GM19043 (cell line): ENCODE data around the gene NMUR1.
"Not testable (repeated sequence)": the region's sequence is repeated elsewhere in the genome, so short reads cannot be mapped to it uniquely, and the experiment has no call there.

Source experiments
- ATAC-seq: cut with Tn5 transposase; IDR thresholded peaks from one replicate; pipeline ENCODE4 v1.9.1; 2021; ENCODE audit warnings: low read depth; ENCODE audit not compliant: unreplicated experiment

The NMUR1 gene

GRCh38 chr2:231530099-231531011, at the start of gene NMUR1:
Gene NMUR1, minus strand, starts transcription at chr2:231530445. Its CDS starts 84 bp downstream, at chr2:231530361.
- ATAC-seq = peak; percentile 68

DNA sequence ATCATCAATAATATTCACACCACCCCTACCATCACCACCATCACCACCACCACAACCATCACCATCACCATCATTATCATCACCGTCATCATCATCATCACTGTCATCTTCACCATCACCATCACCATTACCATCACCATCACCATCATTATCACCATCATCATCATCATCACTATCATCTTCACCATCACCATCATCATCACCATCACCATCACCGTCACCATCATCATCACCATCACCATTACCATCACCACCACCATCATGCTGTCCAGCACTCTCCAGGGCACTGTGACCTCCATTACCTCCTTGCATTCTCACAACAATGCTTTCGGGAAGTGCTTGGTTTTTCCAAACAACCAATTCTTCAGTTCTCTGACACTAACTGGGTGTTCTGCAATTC, 49.3 kb upstream of the NMUR1 start:
- no peak for ATAC-seq

DNA sequence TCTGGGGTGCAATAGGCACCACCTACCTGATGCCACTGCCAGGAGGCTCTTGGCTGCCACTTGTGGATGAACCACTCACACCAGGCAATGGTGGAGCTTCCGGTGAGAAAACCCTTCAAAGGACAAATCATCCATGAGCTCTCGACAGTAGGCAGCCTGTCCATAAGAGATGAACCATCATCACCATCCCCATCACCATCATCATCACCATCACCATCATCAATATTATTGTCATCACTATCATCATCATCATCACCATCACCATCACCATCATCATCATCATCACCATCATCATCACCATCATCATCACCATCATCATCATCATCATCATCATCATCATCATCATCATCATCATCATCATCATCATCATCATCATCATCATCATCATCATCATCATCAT, 48.4 kb upstream of the NMUR1 start:
- ATAC-seq = not testable (repeated sequence)

GRCh38 chr2:231576465-231576864, 46.2 kb upstream of the NMUR1 start:
- ATAC-seq = no peak

DNA sequence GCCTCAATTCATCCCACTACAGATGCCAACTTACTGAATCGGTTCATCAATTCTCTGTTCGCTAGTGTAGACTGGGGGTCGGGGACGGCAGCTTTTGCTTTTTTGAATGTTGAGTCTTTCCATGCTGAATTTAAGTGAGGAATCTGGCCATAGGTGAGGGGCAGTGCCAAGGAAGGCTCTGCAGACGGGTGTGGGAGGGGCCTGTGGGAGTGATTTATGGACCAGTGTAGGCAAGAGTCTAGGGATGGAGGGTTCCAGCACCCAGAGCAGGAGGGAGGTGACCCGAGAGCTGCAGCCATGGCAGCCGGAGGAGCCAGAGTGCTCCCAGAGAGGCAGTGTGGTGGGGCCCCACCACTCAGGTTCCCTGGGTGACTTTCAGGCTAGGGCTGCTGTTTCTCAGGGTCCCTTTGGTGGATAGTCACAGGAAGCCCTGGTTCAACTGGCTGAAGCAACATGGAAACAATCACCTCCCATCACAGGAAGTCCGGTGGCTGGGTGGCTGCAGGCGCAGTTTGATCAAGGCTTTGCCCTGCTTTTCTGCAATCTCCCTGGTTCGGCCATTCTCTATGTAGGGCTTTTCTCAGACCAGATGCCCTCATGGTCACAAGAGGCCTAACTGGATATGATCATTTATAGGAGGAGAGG, 45.5 kb upstream of the NMUR1 start:
- no peak for ATAC-seq

DNA sequence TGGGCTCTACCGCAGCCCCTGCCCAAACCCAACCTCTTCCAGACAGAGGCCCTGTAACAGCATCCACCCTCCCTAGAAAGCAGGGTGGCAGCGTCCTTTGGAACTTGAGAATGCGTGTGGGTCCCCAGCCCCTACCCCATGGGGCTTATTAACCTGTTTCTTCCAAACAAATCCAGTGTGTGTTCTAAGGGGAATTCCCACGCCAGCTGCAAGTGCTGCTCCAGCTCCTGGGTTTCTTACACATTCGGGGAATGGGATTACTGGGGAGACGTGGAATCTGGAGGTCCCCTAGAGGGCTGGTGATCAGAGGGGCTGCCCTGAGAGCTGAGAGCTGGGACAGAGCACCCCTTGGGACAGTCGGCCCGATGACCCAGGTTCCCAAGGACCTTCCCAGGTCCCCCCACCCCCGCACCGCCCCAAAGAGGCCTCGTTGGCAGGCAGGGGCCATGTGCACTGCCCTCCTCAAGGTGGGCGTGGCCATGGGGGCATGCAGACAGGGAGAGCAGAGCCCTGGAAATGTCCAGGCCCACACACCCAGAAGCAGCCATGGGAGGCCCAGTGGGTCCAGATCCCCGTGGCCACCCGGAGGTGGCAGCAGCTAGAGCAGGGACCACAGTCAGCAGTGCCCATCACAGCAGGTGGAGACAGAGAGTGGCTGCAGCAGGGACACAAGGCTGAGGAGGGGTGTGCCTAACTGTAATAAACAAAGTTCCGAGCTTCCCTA, 43.6 kb upstream of the NMUR1 start:
- ATAC-seq = no peak

DNA sequence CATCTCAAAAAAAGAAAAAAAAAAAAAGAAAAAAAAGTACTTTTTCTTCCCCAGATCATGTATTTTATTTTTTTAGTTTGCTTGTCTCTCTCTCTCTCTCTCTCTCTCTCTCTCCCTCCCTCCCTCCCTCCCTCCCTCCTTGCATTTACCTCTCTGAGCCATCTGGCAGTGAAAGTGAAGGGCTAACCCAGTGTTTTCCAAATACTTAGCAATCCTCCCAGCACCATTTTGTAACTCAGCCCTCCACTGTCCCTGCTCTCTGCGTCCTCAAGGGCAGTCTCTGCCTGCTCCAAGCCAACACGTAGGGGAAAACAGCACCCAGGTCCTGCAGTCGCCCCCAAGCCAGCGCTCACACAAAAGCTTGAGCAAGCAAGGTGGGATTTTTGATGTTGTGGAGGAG, 42.9 kb upstream of the NMUR1 start:
- no peak for ATAC-seq

- ATAC-seq = no peak
Measured at GRCh38 chr2:231571661-231572191, 41.5 kb upstream of the NMUR1 start.

DNA sequence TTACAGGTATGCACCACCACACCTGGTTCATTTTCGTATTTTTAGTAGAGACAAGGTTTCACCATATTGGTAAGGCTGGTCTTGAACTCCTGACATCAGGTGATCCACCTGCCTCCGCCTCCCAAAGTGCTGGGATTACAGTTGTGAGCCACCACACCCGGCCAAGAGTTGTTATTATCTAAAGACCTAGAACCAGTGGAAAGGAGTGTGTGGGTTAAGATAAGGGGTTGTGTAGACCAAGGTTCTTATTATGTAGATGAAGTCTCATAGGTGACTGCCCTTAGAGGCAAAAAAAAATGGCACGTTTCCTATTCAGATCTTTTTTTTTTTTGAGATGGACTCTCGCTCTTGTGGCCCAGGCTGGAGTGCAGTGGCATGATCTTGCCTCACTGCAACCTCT, 40.7 kb upstream of the NMUR1 start:
- ATAC-seq = not testable (repeated sequence)

DNA sequence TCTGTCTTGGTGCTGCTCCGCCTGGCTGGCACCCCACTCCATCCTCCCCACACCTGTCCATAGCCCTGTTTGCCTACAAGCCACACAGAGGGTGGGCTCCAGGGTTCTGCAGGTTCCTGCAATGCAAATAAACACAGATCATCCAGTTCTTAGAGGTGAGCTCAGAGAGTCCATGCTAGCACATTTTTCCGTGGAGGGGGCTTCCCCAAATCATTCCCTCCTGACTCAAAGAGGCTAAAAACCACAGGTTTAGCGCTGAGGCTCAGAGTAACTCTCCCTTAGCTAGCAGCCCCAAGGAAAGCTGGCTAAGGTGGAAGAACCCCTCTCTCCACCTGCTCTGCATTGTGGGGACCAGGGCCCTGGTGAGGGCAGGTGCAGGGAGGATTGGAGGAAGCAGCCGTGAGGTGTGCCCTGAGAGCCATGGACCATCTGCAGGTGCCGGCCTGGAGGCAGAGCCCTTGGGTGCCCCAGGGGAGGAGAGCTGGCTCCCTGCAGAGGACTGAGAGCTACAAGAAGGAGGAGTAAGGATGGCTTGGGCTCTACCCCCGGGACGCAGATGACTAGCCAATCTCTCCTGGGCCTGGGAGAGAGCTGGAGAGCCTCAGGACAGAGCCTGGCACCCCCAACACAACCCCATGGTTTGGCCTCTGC, 38.7 kb upstream of the NMUR1 start:
- no peak for ATAC-seq

- ATAC-seq = no peak
Measured at GRCh38 chr2:231568098-231568784, 38.0 kb upstream of the NMUR1 start.

- ATAC-seq = no peak
Measured at GRCh38 chr2:231567159-231567558, 36.9 kb upstream of the NMUR1 start.

GRCh38 chr2:231565887-231566594, 35.8 kb upstream of the NMUR1 start:
- no peak for ATAC-seq

DNA sequence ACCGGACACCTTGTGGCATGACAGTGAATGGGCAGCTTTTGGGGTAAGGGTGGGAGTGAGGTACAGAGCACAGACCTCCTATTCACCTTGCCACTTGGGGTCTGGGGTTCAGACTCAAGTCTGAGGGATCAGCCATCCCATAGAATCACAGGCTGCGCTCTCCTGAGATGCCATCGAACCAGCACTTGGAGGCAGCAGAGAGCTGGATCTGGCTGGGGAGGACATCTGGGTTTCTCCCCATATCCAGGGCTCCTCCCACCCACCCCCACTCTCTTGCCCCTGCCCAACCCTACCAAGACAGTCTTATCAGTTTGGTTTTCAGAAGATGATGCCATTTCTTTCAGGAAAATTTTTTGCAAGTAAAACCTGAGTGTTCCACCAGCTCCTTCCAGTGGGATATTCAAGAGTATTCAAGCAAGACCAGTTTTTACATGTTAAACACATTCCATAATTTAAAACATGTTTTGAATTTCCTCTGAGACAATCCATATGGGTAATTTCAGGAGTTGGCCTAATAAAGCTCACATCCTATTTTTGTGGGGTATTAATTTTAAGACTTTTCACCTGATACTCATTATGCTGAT, 33.2 kb upstream of the NMUR1 start:
- ATAC-seq = no peak

DNA sequence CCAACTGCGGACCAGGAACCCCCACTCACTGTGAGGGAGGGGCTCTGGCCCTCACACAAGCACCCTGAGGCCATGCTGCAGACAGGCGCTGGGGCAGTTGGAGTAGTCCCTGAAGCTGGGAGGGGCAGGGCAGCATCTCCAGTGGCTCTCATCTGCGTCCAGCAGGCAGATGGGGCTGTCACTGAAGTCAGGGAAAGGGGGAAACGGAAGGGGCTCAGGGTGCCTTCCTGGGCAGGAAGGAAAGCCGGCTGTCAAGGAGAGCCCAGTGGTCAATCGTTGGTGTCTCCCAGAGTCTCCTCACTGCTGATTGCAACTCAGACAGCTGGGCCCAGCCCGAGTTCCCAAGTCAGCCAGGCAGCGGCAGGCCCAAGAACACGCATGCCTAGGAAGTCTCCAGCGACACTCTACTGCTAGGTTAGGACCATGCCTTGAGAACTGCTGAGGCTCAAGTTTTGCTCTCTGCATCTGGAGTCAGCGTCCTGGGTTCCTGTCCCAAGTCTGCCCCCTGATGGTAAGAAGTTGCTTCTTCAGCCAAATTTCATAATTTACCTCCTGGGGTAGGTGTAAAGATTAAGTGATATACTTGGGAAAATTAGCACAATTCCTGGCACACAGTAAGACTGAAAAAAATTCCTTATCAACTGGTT, 27.4 kb upstream of the NMUR1 start:
- peak; percentile 81 for ATAC-seq

DNA sequence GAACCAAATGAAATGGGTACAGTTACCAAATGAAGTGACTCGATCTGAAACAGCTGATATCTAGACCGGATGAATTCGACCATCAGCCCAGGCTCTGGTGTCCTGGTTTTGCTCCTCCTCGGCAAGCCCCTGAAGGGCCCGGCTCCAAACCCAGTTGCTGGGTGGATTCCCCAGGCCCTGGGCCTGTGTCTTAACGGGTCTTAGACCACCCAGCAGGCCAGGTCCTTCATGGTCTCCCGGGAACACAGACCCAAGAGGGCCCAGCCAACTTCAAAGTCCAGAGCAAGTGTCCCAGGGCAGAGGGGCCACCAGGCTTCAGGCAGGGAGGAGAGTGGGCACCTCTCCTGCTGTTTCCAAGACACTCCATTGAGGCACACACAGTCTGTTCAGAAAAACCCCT, 26.7 kb upstream of the NMUR1 start:
- ATAC-seq = no peak

- not testable (repeated sequence) for ATAC-seq
Measured at GRCh38 chr2:231556496-231556895, 26.3 kb upstream of the NMUR1 start.

DNA sequence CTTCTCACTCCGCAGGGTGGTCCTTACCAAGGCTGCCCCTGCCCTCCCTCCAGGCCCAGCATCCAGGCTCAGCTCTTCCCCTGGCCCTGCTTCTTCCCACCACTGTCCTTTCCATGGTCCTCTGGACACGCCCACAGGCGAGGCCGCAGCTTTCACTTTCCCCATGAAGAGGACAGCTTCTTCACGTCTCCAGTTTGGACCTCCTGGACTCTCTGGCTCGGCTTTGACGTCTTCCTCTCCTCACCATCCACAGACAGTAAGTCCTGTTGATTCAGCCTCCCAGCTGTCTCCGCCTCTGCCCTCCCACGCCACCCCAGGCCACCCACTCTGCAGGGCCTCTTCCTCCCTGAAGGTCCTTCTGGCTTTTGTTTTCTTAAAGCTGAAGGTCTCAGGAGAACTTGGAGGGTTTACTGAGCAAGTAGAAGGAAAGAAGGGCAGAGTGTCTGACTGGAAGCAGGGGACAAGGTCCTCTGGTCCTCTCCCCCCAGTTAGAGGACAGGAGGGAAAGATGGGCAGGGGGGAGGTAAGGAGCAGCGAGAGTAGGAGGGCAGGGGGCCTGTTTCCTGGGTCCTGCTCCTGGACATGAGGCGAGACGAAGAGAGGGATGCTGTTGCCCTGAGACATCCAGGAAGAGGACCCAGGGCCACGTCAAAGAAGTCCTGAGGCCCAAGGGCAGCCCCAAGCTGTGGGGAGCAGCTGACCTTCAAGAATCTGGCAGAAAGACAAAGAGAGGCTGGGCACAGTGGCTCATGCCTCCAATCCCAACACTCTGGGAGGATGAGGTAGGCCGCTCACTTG, 24.7 kb upstream of the NMUR1 start:
- ATAC-seq = no peak
